ENCODE data around the gene LRIF1. TPM values are rescaled to one million over a fixed set of nuclear protein-coding genes. Genes with fewer than 3 reads are reported as not detected.

The LRIF1 gene
- total and polyA plus RNA-seq, 2 of the 8 experiments (the other 6 are each of a cell fraction or from before 2014, with no cell fraction given) = 5.2 to 19.3 TPM

DNA sequence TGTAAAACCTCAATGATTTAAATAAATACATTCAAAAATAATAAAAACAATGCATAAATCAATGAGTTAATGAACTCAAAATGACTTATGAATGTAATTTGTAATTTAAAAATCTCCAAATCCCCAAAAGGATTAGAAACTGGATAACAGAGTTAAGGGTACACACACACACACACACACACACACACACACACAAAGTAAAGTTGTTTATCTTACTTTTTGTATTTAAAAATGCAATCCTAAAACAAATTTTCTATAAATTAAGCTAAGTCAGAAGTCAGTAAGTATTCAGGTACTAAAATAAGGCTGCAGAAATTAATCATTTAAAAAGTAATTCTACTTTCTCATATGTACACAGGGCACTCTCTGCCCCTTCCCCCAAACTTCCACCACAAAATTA is 1.8 kb downstream of the LRIF1 start:
- Histone ChIP-seq H3K4me3 (ENCODE audit: extremely low read depth in 1 of 4, insufficient read depth in 2 of 4, low read depth in 3 of 4, low read length in 4 of 4) (peak overlapping the region in 2 of 4 experiments; percentile 74 to 87; a peak in 3 of 8 replicates), H3K27me3 (replicated peaks in 1 of 4; ENCODE audit: control insufficient read depth in 3 of 4, extremely low read depth in 1 of 4, insufficient read depth in 3 of 4, low read length in 3 of 4) (no peaks in the 10 kb centered on the region), H3K9me3 (ENCODE audit: insufficient read depth in 2 of 2, low read depth in 1 of 2, low read length in 1 of 2) (peaks cover 0 to 8% of the 10 kb centered on the region in 2 experiments; a peak in 2 of 4 replicates), H3K4me2 (ENCODE audit: insufficient read depth in 1 of 2, low read depth in 2 of 2, low read length in 2 of 2) (peak overlapping the region in 1 of 2 experiments; percentile 68; a peak in 3 of 4 replicates), H2AK5ac (ENCODE audit: low read depth, low read length) (no peak overlapping the region), H4K20me1 (replicated peaks in 1 of 2; ENCODE audit: control insufficient read depth in 1 of 2, insufficient read depth in 2 of 2, low read length in 2 of 2) (no peaks in the 10 kb centered on the region), H3K23me2 (ENCODE audit: low read depth, low read length) (no peaks in the 10 kb centered on the region), H4K5ac (ENCODE audit: insufficient read length, low read depth, low read length) (no peak overlapping the region), H3K23ac (ENCODE audit: insufficient read length) (no peak overlapping the region), H3K79me1 (ENCODE audit: low read depth, low read length) (no peaks in the 10 kb centered on the region), H4K8ac (ENCODE audit: extremely low read depth, insufficient read depth, low read length) (no peak overlapping the region), H2BK120ac (replicated peaks; ENCODE audit: low read depth, low read length) (no peak overlapping the region), H3K79me2 (ENCODE audit: control insufficient read depth in 1 of 2, insufficient read depth in 2 of 2, low read length in 2 of 2) (peaks cover 0 to 47% of the 10 kb centered on the region in 2 experiments; a peak in 3 of 4 replicates), H2AFZ (ENCODE audit: low read length) (no peak overlapping the region), H2BK12ac (ENCODE audit: low read depth, low read length) (no peak overlapping the region), H2BK15ac (ENCODE audit: low read length) (no peak overlapping the region), H3K4ac (replicated peaks; ENCODE audit: insufficient read length, low read depth, low read length) (no peak overlapping the region), H3K36me3 (ENCODE audit: control insufficient read depth in 2 of 4, insufficient read depth in 4 of 4, low read length in 3 of 4) (no peaks in the 10 kb centered on the region), H3K56ac (replicated peaks; ENCODE audit: insufficient read length, low read depth, low read length) (no peak overlapping the region), H3K27ac (ENCODE audit: low read depth, low read length) (no peak overlapping the region), H2BK20ac (ENCODE audit: low read length) (no peak overlapping the region), H3K18ac (ENCODE audit: extremely low read depth, low read length) (no peak overlapping the region), H3K9ac (replicated peaks in 1 of 4; ENCODE audit: extremely low read depth in 1 of 4, low read depth in 3 of 4, low read length in 3 of 4) (no peak overlapping the region), H3K4me1 (replicated peaks in 1 of 4; ENCODE audit: control insufficient read depth in 3 of 4, insufficient read depth in 4 of 4, low read length in 3 of 4) (no peaks in the 10 kb centered on the region), H3K14ac (ENCODE audit: insufficient read length) (no peak overlapping the region), H4K91ac (replicated peaks; ENCODE audit: insufficient read length, low read length) (no peak overlapping the region), H2BK5ac (ENCODE audit: low read depth, low read length) (no peak overlapping the region)
- no peak for TF ChIP-seq CBX8 (IDR thresholded peaks at IDR 0.05; ENCODE audit: borderline replicate concordance, low read depth, low read length)
- no peak for TF ChIP-seq SUZ12 (IDR thresholded peaks at IDR 0.05; ENCODE audit: low read length)
- no peak for TF ChIP-seq POU5F1 (IDR thresholded peaks at IDR 0.05; ENCODE audit: low read depth, low read length)
- TF ChIP-seq CTBP2 (IDR thresholded peaks at IDR 0.05; ENCODE audit: borderline replicate concordance, insufficient read depth, insufficient read length, low read length) = no peak
- no peak for TF ChIP-seq GABPA (IDR thresholded peaks at IDR 0.05; ENCODE audit: borderline replicate concordance, insufficient read depth, low read length)
- no peak for TF ChIP-seq KDM1A (IDR thresholded peaks at IDR 0.05; ENCODE audit: borderline replicate concordance, low read length)
- no peak for TF ChIP-seq HDAC2 (IDR thresholded peaks at IDR 0.05; ENCODE audit: borderline replicate concordance in 1 of 2, low read depth in 2 of 2, low read length in 2 of 2)
- no peak for TF ChIP-seq BRCA1 (IDR thresholded peaks at IDR 0.05; ENCODE audit: low read depth, low read length)
- no peak for TF ChIP-seq RNF2 (IDR thresholded peaks at IDR 0.05; ENCODE audit: borderline replicate concordance, low read depth, low read length, missing control alignments, poor library complexity, severe bottlenecking)
- DNase-seq (ENCODE audit: low read depth in 1 of 2, low spot score in 2 of 2) = no peak
- no peak for FAIRE-seq
- ChIA-PET POLR2A (ENCODE audit: partially characterized antibody) (interaction anchor here (1.3 kb wide), 1 partner anchor 35 kb away, joined by 3 read pairs; no protein-coding TSS in a partner anchor), CTCF (ENCODE audit: partially characterized antibody) (interaction anchor here (0.9 to 3.1 kb wide), 2 partner anchors 69 to 204 kb away, joined by 3 to 8 read pairs; no protein-coding TSS in a partner anchor)
